Thyroid gland (tissue), 4 donors: Measurements from ENCODE around the gene DRC1. TPM values are rescaled to one million over a fixed set of nuclear protein-coding genes. Genes with fewer than 3 reads are reported as not detected.

Source experiments
- DNase-seq, 2 donors: peaks; one replicate each; pipeline ENCODE4 v3.0.0-alpha.2; 2019
- H3K27ac ChIP-seq, 3 donors: fragments of 200-600 bp; sonication (generic); 1 replicate in 2 of 3; 2 replicates in 1 of 3; pipeline ENCODE4 v1.5.1; 2016 to 2019; ENCODE audit warnings: mild to moderate bottlenecking in 1 of 3, moderate library complexity in 1 of 3
- H3K27me3 ChIP-seq: fragments of 200-600 bp; sonication (generic); one replicate; pipeline ENCODE4 v1.5.1; 2019
- H3K36me3 ChIP-seq, 2 donors: fragments of 200-600 bp; sonication (generic); one replicate each; pipeline ENCODE4 v1.5.1; 2016 to 2019
- H3K4me1 ChIP-seq, 2 donors: fragments of 200-600 bp; sonication (generic); one replicate each; pipeline ENCODE4 v1.5.1; 2017 to 2019
- H3K4me3 ChIP-seq, 3 donors: fragments of 200-600 bp; sonication (generic); replicated peaks in 1 of 3; 1 replicate in 2 of 3; 2 replicates in 1 of 3; pipeline ENCODE4 v1.5.1; 2016; ENCODE audit warnings: mild to moderate bottlenecking in 1 of 3
- H3K9me3 ChIP-seq: fragments of 200-600 bp; sonication (generic); one replicate; pipeline ENCODE4 v1.5.1; 2017
- POLR2A ChIP-seq, 2 donors: fragments of 450-650 bp; IDR thresholded peaks; one replicate each; pipeline ENCODE4 v1.6.1; 2017; ENCODE audit warnings: antibody characterized with exemption in 2 of 2, mild to moderate bottlenecking in 2 of 2, moderate library complexity in 1 of 2
- WGBS, 2 donors: methylation state at CpG; one replicate each; pipeline ENCODE4 v1.1.5; 2017; 5-methylcytosine and 5-hydroxymethylcytosine counted together
- intact Hi-C: fragments of 100-400 bp; cut with DNase I; formaldehyde crosslinking; loops from one replicate; pipeline ENCODE4 v1.15.1; 2023
- total RNA-seq, 4 donors: library from RNA; depleted of rRNA; stranded (reverse); fragments of >200 nt; gene quantifications; one replicate each; pipeline ENCODE4 v1.2.3, GENCODE V29; 2016
- TF ChIP-seq, protein P1 (sequence below), 6 experiments: fragments of 200-600 bp in 3 of 6; fragments of 450-650 bp in 3 of 6; sonication (generic) in 3 of 6; IDR thresholded peaks; one replicate each; pipeline ENCODE4 v1.5.1; 2016 to 2019; ENCODE audit warnings: antibody characterized with exemption in 6 of 6, mild to moderate bottlenecking in 2 of 6, inconsistent platforms in 1 of 6, moderate library complexity in 1 of 6

DRC1 gene
- total RNA-seq, 4 donors from 2014 or later = not detected

DNA sequence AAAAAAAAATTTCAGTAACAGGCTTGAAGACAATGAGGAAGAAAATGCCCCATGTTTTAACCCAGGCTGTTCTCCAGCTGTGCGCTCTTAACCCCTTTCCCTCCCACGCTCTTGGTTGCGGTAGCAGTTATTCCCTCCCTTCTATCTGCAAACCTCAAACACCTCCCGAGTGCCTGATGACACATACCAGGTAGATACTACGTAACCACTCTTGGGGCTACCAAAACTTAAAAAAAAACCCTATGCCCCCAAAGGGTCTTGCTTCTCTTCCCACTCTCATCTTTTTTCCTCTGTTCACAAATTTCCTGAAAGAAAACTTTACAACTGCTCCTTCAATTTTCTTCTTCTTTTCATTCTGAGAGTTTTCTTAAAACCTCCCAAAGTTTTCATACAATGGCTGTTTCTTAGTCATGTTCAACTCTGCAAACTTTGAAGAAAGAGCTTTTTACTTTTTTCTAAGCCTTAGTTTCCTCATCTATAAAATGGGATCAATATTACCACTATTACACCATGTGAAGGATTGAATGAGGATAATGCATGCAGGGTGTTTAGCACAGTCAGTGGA, 4.9 kb upstream of the DRC1 start:
- no peak for DNase-seq
- H3K4me3 ChIP-seq = no peak overlapping the region
- TF ChIP-seq POLR2A (IDR thresholded peaks at IDR 0.05) = no peak
- TF ChIP-seq, protein P1, sequence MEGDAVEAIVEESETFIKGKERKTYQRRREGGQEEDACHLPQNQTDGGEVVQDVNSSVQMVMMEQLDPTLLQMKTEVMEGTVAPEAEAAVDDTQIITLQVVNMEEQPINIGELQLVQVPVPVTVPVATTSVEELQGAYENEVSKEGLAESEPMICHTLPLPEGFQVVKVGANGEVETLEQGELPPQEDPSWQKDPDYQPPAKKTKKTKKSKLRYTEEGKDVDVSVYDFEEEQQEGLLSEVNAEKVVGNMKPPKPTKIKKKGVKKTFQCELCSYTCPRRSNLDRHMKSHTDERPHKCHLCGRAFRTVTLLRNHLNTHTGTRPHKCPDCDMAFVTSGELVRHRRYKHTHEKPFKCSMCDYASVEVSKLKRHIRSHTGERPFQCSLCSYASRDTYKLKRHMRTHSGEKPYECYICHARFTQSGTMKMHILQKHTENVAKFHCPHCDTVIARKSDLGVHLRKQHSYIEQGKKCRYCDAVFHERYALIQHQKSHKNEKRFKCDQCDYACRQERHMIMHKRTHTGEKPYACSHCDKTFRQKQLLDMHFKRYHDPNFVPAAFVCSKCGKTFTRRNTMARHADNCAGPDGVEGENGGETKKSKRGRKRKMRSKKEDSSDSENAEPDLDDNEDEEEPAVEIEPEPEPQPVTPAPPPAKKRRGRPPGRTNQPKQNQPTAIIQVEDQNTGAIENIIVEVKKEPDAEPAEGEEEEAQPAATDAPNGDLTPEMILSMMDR (IDR thresholded peaks at IDR 0.05) = no peak
- WGBS, 2 donors = 97 to 98% methylated on average over 5 of the region's 5 CpGs
- peaks cover 4 to 5% of the 10 kb centered on the region in 2 donors for H3K4me1 ChIP-seq
- no peaks in the 10 kb centered on the region for H3K27me3 ChIP-seq
- intact Hi-C loops = no loop called here
- no peaks in the 10 kb centered on the region for H3K9me3 ChIP-seq
- no peaks in the 10 kb centered on the region for H3K36me3 ChIP-seq
- no peak overlapping the region for H3K27ac ChIP-seq

DNA sequence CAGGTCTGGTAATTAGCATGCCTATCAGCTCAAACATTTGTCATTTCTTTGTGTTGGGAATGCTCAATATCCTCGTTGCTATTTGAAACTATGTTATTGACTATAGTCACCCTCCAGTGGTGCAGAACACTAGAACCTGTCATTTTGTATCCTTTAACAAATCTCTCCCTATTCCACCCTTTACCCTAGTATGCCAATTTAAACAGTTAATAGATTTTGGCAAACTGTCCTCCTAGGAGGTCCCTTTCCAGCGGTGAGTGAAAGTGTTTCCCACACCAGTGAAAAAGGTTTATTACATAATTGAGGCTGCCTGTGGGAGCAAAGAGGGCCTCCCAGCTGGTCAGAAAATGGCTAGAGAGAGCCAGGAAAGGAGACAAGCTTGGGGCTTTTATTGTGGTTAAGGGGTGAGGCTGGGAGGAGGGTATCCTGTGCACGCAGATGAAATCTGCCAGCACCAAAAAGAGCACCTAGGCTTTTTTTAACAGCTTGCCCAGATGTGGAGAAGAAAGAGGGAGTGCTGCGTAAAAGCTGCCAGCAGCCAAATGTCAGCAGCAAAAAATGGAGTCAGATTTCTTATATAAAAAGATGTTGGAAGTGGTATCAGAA, 1.8 kb upstream of the DRC1 start:
- no peaks in the 10 kb centered on the region for H3K9me3 ChIP-seq
- no peak overlapping the region for H3K4me3 ChIP-seq
- 38 to 50% methylated on average over 4 of the region's 4 CpGs for WGBS, 2 donors
- TF ChIP-seq, protein P1 (IDR thresholded peaks at IDR 0.05) = no peak
- TF ChIP-seq POLR2A (IDR thresholded peaks at IDR 0.05) = no peak
- intact Hi-C loops = loop anchor here (10.0 kb wide), 1 partner anchor 65 kb away; no protein-coding TSS in a partner anchor
- DNase-seq = no peak
- H3K27ac ChIP-seq = no peak overlapping the region
- H3K4me1 ChIP-seq = peaks cover 4 to 9% of the 10 kb centered on the region in 2 donors
- no peaks in the 10 kb centered on the region for H3K27me3 ChIP-seq
- no peaks in the 10 kb centered on the region for H3K36me3 ChIP-seq

DNA sequence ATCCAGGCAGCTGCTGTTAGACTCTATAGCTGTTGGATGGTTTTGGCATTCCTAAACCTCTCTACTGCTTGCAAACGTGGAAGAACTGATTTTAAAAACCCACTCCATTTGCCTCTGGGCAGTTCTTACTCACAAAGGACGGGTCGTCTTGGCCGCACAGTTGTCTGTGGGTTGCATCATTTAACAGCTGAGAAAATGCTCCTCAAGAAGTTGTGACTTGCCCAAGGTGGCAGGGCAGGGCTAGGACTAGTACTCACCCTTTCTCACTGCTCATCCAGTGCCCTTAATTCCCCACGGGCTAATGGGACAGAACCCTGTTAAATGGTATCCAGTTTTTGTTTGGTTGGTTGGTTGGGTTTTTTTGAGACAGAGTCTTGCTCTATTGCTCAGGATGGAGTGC, 997 bp upstream of the DRC1 start:
- no peak for DNase-seq
- H3K27ac ChIP-seq = no peak overlapping the region
- peaks cover 4 to 9% of the 10 kb centered on the region in 2 donors for H3K4me1 ChIP-seq
- no peaks in the 10 kb centered on the region for H3K27me3 ChIP-seq
- intact Hi-C loops = loop anchor here (10.0 kb wide), 1 partner anchor 64 kb away; no protein-coding TSS in a partner anchor
- H3K36me3 ChIP-seq = no peaks in the 10 kb centered on the region
- 78 to 93% methylated on average over 2 to 5 of the region's 5 CpGs for WGBS, 2 donors
- H3K4me3 ChIP-seq = no peak overlapping the region
- H3K9me3 ChIP-seq = no peaks in the 10 kb centered on the region
- TF ChIP-seq POLR2A (IDR thresholded peaks at IDR 0.05) = no peak
- TF ChIP-seq, protein P1 (IDR thresholded peaks at IDR 0.05) = no peak

DNA sequence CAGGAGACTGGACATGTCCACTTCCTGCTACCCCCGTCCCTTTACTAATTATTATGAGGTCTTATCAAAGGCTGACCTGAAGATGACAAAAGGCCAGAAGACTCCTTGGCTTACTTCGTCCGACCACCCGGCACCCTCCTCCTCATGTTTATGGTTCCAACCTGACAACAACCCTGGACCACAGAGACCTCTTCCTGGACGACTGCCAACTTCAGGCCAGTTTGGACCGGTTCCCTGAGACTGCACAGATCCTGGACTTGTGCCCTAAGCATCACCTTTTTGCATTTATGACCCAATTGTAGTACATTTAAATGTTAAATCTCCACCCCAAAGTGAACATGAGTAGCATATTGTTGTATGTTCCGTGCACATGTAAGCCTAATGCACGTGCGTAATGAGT, 5.8 kb downstream of the DRC1 start:
- 69 to 72% methylated on average over 9 of the region's 9 CpGs for WGBS, 2 donors
- Histone ChIP-seq H3K27ac (no peak overlapping the region), H3K4me1 (no peaks in the 10 kb centered on the region), H3K36me3 (no peaks in the 10 kb centered on the region), H3K27me3 (no peaks in the 10 kb centered on the region), H3K9me3 (no peaks in the 10 kb centered on the region), H3K4me3 (no peak overlapping the region)
- intact Hi-C loops = loop anchor here (10.0 kb wide), 1 partner anchor 57 kb away; no protein-coding TSS in a partner anchor
- TF ChIP-seq, protein P1 (IDR thresholded peaks at IDR 0.05) = no peak
- no peak for TF ChIP-seq POLR2A (IDR thresholded peaks at IDR 0.05)
- no peak for DNase-seq

DNA sequence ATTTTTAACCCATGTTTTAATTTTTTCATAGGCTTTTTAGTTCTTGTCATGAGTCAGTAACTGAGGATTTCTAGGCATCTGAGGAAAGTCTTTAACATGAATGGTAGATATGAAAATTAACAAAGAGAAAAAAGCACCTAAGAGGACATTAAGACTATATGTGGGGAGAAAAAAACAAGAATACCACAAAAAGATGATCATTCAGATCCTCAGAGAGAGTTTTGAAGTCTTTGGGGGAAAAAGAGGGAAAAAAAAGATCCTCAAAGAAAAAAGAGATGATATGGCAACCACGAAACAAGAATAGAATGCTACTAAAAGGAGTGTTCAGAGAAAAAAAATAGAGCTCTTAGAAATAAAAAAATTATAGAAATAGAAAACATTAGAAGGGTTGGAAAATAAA, 8.1 kb downstream of the DRC1 start:
- 93 to 98% methylated on average over 1 of the region's 1 CpG for WGBS, 2 donors
- no peak overlapping the region for H3K4me3 ChIP-seq

More for the DNA sequence above, 8.1 kb downstream of the DRC1 start:
- intact Hi-C loops = loop anchor here (10.0 kb wide), 1 partner anchor 55 kb away; no protein-coding TSS in a partner anchor
- Histone ChIP-seq H3K36me3 (no peaks in the 10 kb centered on the region), H3K4me1 (no peaks in the 10 kb centered on the region), H3K9me3 (no peaks in the 10 kb centered on the region), H3K27me3 (no peaks in the 10 kb centered on the region), H3K27ac (no peak overlapping the region)
- no peak for DNase-seq
- no peak for TF ChIP-seq POLR2A (IDR thresholded peaks at IDR 0.05)
- TF ChIP-seq, protein P1 (IDR thresholded peaks at IDR 0.05) = no peak
